Measurements from ENCODE around the gene CCDC71L.

DNA sequence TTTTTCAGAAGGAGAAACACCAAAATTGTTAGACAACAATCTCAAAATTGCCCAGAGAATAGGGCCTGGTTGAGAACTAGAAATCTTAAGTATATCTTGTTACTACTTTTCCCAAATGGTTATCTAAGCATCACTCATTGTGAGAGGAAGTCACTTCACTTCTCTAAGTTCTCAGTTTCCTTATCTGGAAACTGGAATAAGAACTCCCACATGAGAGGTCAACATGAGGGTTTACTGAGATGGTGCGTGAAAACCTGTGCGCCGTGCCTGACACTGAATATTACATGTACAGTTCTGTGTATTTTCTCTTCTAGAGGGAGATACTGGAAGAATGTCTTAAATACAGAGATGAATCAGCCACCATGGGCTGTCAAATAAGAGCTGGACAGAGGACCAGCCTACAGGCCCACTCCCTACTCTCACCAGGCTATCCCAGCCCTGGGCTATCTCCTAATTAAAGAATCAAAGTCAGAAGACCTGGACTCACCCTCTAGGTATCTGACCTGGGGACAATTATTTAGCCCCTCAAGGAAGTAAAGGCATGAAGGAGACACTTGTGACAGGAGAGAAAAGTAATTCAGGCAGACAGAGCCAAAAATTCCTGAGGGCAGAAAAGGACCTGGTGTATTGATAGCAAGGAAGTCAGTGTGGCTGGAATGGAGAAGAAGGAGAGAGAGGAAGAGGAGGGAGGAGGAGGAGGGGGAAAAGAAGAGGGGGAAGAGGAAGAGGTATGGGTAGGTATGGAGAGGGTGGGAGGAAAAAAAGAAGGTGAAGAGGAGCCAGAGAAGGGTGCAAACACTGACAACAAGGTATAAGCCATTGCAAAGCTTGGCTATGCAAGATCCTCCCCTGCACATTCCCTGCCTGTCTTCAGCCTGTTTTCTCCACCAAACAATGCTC, 44.9 kb downstream of the CCDC71L start:
- TF ChIP-seq, protein P1, sequence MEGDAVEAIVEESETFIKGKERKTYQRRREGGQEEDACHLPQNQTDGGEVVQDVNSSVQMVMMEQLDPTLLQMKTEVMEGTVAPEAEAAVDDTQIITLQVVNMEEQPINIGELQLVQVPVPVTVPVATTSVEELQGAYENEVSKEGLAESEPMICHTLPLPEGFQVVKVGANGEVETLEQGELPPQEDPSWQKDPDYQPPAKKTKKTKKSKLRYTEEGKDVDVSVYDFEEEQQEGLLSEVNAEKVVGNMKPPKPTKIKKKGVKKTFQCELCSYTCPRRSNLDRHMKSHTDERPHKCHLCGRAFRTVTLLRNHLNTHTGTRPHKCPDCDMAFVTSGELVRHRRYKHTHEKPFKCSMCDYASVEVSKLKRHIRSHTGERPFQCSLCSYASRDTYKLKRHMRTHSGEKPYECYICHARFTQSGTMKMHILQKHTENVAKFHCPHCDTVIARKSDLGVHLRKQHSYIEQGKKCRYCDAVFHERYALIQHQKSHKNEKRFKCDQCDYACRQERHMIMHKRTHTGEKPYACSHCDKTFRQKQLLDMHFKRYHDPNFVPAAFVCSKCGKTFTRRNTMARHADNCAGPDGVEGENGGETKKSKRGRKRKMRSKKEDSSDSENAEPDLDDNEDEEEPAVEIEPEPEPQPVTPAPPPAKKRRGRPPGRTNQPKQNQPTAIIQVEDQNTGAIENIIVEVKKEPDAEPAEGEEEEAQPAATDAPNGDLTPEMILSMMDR (IDR thresholded peaks at IDR 0.05) = no peak
- no peak for TF ChIP-seq ZFX (IDR thresholded peaks at IDR 0.05; ENCODE audit: borderline replicate concordance)

All from 22Rv1 (cell line).